ENCODE results near the gene POLR2J3.
"Not testable (repeated sequence)": the region's sequence is repeated elsewhere in the genome, so short reads cannot be mapped to it uniquely, and the experiment has no call there.

DNA sequence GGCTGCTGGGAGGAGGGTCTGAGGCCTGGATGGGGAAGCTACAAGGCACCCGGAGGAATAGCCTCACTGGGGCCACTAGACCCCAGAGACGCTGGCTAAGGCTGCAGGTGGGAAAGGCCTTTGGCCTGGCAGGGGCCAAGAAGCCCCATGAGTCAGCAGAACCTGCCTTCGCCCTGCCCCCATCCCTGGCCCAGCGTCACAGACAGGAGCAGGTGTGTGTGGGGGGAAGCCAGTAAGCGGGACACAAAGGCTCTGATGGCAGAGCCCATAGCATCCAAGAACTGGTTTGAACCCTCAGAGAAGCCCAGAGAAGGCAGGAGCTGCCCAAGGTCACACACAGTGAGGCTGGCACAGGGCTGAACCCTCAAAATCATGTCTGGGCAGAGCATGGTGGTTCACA lies 34.5 kb upstream of the POLR2J3 start:
- TF ChIP-seq, protein P1, sequence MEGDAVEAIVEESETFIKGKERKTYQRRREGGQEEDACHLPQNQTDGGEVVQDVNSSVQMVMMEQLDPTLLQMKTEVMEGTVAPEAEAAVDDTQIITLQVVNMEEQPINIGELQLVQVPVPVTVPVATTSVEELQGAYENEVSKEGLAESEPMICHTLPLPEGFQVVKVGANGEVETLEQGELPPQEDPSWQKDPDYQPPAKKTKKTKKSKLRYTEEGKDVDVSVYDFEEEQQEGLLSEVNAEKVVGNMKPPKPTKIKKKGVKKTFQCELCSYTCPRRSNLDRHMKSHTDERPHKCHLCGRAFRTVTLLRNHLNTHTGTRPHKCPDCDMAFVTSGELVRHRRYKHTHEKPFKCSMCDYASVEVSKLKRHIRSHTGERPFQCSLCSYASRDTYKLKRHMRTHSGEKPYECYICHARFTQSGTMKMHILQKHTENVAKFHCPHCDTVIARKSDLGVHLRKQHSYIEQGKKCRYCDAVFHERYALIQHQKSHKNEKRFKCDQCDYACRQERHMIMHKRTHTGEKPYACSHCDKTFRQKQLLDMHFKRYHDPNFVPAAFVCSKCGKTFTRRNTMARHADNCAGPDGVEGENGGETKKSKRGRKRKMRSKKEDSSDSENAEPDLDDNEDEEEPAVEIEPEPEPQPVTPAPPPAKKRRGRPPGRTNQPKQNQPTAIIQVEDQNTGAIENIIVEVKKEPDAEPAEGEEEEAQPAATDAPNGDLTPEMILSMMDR (IDR thresholded peaks at IDR 0.05), result not testable (repeated sequence)
- not testable (repeated sequence) for TF ChIP-seq POLR2AphosphoS5, POLR2A (IDR thresholded peaks at IDR 0.05)
